Activated CD4-positive, CD25-positive, alpha-beta regulatory T cell (primary cell): ENCODE measurements around the gene KMT5B.
A peak's percentile ranks its signal among the peaks of the same experiment; 100 is the strongest.
"Not testable (repeated sequence)": the region's sequence is repeated elsewhere in the genome, so short reads cannot be mapped to it uniquely, and the experiment has no call there.

Experiments used
- DNase-seq, 4 experiments: peaks; one replicate each; lab custom pipeline; 2025; lab: John Stamatoyannopoulos, UW

The KMT5B gene

DNA sequence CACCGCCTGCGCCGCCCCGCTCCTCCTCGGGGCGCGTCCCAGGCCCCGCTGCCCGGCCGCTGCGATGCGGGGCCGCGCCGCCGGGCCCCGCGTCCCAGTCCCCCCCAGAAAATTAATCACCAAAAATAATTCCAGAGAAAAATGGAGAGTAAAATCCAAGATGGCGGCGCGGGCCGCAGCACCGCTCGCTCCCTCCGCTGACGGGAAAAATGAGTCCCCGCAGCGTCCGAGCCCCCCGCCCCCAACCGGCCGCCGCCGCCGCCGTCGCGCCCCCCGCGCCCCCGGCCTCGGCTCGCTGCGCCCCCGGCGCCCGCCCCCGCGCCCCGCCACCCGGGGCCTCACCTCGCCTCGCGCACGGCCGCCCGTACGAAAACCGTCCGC lies at the start of gene KMT5B:
Gene KMT5B (minus strand): TSS at position 162 of the 381 bp plus-strand sequence. CDS start 23,220 bp downstream, outside the sequence.
- peak; percentile 33 to 58 (median 40) for DNase-seq

DNA sequence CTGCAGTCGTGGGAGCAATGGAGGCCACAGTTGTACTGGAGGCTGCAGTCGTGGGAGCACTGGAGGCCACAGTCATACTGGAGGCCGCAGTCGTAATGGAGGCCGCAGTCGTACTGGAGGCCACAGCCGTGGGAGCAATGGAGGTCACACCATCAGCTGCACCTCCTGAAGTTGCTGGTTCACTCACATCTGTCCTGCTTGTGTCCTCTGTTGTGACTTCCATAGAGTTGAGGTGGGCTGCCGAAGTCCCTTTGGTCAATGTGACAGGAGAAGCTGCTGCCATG lies 49.4 kb upstream of the KMT5B start:
- no peak for DNase-seq

DNA sequence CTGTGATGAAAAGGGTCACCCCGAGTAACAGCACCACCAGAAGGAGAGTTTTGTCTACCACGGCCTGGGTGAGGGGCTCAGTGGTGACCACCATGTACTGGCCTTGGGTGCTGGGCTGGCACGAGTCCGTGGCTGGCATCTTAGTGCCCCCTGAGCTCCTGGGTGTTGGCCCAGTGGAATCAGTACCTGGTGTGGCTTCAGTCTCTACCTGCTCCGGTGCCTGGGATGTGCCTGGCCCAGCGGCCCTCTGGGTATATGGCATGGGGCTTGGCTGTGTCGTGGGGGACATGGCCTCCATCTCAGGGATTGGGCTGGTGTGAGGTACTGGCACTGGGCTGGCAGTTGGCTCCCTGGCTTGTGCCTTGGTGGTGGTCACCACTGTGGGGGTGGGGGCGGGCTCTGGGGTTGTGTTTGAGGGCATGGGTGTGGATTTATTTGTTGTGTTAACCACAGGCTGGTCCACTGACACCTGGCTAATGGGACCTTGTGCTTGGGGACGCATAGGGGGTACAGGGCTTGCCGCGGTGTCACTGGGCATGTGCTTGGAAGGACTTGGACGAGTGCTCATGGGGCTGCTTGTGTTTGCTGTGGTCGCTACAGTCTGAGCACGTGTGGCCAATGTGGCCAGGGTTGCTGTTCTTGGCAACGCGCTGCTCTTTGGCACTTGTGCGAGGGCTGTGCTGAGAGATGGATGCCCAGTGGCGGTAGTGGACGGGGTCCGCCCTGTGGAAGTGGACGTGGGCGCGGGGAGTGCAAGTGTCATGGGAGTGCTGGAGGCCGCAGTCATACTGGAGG lies 48.9 kb upstream of the KMT5B start:
- no peak for DNase-seq

DNA sequence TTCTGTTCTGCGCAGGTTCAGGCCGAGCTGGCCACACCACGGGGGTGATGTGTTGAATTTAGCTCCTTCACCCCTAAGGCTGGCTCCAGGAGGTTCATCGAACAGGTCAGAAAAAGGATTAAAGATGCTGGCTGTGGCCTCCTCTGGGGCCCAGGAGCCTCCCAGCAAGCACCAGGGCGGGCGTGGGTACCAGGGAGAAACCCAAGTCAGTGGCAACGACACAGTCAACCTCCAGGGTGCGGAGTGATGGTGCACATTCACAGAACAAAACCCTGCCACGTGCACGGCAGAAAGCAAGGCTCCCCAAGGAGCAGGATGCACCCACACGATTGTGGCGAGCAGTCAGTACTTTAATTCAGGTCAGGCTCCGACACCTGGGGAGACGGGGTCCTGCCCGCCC lies 47.9 kb upstream of the KMT5B start:
- no peak for DNase-seq

DNA sequence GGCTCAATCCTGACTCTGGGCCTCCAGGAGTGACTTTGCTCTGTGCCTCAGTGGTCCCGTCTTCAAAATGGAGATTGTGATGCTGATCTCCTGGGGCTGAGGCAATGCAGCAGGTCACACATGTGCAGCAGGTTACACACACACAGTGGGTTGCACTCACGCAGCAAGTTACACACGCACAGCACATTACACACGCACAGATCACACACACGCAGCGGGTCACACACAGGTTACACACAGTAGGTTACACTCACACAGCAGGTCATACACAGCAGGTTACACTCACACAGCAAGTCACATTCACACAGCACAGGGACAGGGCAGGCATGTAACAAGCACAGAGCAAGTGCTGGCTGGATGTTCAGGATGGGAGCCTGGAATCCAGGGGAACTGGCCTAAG lies 47.4 kb upstream of the KMT5B start:
- no peak for DNase-seq

DNA sequence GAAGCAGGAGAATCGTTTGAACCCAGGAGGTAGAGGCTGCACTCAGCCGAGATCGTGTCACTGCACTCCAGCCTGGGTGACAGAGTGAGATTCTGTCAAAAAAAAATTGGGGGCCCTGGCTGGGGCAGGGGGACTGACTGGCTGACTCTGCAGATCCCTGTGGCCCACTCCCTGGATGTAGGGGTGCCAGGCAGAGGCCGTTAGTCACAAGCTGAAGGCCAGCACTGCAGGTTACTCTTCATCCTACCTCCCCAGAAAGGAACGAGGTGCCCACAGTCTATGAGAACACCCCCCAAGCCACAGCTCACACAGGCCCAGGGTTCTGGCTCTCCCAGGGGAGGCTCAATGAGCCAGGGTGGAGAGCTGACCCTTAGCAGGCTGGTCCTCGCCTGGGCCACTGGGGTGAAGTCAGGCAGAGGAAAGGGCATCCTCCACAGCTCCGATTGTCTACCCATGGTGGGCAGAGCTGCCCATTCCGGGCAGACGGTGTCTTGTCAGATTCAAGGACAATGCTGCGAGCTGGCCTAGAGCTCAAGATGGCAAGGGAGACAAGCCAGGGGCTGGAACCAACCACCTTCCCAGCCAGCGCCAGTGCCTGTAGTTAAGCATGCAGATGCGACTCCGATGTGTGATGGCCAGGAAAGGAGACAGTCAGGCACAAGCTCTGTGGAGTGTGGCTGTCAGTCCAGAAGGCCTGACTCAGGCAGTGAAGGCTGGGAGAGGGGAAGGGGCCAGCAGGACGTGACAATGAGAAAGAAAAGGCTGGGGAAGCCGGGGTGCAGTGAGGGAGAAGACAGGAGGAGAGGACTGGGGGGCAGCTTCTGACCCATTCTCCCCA lies 46.2 kb upstream of the KMT5B start:
- no peak for DNase-seq

DNA sequence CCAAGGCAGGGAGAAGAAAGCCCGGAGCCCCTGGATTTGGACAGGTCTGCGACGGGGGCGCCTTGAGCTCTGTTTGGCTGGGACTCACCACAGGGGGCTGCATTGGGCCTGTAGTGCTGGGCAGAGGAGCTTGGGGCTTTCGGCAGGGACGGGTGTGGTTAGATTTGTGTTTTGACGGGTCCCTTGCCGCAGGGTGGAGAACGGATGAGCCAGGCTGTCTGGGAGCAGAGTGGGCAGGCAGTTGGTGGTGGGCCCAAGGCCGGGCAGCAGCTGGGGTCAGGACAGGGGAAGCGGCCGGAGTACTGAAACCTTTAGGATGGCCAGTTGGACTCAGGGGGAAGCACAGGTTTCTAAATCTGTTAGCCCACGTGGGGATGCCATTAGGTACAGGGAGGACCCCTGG lies 45.3 kb upstream of the KMT5B start:
- DNase-seq: no peak

DNA sequence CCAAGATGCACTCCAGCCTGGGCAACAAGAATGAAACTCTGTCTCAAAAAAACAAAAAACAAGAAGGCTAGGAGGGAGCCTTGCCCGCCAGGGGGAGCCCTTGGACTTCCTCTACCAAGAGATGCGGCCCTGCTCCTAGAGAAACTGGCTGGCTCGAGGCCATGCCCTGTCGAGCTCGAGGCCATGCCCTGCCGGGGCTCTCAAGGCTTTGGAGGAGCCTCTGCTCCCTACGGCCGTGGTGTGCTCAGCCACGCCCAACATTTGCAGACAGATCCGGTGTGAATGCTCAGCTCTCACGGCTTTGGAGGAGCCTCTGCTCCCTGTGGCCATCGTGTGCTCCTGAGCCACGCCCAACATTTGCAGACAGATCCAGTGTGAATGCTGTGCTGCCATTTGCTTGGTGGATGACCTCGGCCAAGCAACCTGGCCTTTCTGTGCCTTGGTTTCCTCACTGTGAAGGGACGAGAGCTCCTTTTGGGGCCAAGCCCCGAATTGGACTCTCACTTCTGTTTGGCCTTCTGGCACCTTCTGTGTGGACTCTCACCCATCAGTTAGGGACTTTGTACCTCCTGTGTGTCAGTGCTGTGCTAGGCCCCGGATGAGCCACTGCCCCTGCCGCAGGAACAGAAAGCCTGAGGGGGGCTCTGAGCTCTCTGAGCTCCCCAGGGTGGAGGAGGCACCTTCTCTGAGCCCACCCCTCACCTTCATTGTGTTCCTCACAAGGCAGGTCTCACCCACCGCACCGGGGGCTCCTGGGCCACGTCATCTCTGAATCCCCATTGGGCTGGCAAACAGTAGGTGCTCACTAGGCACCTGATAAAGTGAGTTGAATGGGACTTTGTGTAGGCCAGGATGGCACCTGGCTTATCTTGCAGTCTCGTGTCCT lies 44.6 kb upstream of the KMT5B start:
- peak; percentile 83 to 97 (median 92) for DNase-seq

DNA sequence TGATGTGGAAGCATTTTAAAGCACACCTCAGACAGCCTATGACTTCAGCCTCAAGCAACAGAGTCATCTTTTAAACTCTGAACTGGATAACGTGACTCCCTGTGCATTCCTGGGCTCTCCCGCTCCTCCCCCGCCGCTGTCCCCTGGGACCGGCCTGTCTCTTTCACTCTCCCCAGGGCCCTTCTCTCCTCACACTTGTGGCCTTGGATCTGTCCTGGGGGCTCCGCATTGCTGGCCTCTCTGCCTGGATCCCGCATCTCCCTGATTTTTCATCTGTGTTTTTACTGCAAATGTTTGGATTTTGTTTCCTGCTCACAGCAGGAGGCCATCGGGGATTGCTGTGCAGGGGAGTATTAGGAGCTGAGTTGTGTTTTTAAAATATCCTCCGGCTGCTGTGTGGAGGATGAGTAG lies 43.2 kb upstream of the KMT5B start:
- DNase-seq: no peak

DNA sequence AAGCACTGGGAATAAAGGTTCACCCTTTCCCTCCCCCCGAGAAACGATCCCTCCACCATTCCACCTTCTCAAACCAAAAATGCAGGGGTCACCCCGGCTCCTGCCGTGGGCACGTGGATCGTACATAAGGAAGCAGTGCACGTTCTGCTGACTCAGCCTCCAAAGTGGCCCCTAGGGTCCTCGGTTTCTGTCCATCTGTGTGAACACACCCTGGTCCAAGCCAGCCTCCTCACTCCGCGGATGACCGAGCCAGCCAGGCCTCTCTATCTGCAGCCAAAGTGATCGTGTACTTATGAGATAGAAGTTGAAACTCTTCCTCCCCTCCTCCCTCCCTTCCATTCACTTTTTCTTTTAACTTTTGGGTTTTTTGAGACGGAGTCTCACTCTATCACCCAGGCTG lies 42.4 kb upstream of the KMT5B start:
- DNase-seq: no peak

DNA sequence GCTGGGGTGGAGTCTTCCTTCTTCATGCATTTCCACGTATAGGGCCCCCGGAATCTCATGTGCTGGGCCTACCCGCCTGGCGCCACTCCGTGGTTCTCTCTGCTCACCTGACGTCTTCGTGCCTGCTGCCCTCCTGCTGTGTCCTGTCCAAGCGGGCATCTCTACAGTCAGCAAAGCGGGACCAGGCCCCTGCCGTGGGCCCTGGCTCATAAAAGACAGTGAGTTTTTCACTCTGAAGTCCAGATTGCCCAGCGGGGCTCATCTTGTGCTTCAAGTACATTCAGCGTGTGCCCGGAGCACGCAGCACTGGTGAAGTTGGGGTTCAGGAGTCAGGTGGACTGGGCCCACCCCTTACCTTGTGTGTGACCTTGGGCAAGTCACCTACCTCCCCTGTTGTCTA lies 41.3 kb upstream of the KMT5B start:
- no peak for DNase-seq

DNA sequence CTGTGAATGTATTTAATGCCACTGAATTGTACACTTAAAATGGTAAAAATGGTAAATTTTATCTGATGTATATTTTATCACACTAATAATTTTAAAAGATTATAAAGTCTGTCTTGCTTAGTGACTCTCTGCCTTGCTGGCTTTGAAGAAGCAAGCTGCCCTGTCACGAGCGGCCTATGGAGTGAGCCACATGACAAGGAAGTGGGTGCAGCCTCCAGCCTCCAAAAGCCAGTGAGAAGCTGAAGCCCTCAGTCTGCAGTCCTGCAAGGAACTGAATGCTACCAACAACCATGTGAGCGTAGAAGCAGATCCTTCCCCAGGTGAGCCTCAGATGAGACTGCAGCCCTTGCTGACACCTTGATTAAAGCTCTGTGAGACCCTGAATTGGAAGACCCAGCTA lies 38.7 kb upstream of the KMT5B start:
- no peak for DNase-seq

DNA sequence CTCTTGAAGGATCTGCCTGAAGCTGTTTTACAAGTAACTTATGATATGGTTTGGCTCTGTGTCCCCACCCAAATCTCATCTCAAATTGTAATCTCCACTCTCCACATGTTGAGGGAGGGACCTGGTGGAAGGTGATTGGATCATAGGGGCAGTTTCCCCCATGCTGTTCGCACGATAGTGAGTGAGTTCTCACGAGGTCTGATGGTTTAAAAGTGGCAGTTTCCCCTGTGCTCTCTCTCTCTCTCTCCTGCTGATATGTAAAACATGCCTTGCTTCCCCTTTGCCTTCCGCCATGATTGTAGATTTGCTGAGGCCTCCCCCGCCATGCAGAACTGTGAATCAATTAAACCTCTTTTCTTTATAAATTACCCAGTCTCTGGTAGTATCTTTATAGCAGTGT lies 31.8 kb upstream of the KMT5B start:
- not testable (repeated sequence) for DNase-seq

DNA sequence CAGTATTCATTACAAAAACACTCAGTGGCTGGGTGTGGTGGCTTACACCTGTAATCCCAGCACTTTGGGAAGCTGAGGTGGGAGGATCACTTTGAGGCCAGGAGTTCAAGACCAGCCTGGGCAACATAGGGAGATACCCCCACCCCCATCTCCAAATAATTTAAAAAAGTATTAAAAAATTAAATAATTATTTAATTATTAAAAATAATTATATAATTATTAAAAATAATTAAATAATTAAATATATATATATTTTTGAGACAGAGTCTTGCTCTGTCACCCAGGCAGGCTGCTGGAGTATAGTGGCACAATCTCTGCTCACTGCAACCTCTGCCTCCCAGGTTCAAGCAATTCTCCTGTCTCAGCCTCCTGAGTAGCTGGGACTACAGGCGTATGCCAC lies 30.8 kb upstream of the KMT5B start:
- DNase-seq: not testable (repeated sequence)

DNA sequence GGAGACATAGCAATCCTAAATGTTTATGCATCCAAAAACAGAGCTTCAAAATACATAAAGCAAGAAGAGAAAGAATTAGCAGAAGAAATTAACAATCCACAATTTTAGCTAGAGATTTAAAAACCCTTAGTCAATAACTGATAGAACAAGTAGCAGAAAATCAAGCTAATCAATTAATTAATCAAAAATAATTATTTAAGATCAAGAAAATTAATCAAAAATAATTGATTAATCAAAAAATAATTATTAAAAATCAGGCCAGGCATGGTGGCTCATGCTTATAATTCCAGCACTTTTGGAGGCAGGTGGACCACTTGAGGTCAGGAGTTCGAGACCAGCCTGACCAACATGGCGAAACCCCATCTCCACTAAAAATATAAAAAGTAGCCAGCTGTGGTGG lies 29.5 kb upstream of the KMT5B start:
- DNase-seq: no peak

DNA sequence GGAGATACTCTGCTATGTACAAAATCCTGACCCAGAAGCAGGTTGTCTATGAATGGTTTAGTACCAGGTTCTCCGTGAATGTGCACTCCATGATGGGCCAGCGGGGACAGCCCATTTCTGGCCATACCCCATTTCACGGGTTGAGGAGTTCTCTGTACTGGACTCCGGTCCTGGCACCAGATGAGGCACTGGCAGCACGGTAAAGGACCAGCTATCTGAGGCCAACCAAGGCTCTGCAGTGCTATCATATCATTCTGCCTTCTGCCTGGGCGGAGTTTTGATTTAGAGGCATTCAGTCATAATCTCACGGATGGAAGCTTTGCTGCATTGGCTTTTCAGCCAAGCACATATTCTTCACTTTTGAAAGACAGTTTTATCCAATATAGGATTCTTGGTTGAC lies 18.5 kb upstream of the KMT5B start:
- DNase-seq: no peak

DNA sequence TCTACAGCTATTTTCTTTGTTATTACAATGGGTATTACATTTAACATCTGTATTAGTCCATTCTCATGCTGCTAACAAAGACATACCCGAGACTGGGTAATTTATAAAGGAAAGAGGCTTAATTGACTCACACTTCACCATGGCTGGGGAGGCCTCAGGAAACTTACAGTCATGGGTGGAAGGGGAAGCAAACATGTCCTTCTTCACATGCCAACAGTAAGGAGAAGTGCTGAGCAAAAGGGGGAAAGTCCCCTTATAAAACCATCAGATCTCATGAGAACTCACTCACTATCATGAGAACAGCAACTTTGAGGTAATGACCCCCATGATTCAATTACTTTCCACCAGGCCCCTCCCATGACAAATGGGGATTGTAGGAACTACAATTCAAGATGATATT lies 16.5 kb upstream of the KMT5B start:
- no peak for DNase-seq

DNA sequence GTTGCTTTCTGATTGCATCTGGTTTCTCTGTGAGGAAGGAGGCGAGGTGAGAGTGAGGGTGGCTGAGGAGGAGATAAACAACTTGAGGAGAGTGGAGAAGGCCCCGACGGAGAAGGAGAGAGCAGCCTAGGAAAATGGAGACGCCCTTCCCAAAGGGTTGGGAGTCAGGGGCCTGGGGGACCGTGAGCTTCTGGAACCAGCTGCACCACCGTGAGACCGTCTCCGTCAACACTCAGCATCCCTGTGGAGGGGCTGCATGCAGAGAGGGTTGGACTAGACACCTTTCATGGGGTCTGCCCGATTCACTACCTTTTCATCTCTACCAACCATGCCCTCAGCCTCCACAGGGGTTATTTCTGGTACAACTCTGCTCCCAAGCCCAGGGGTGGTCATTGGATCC lies 13.3 kb upstream of the KMT5B start:
- DNase-seq: no peak

DNA sequence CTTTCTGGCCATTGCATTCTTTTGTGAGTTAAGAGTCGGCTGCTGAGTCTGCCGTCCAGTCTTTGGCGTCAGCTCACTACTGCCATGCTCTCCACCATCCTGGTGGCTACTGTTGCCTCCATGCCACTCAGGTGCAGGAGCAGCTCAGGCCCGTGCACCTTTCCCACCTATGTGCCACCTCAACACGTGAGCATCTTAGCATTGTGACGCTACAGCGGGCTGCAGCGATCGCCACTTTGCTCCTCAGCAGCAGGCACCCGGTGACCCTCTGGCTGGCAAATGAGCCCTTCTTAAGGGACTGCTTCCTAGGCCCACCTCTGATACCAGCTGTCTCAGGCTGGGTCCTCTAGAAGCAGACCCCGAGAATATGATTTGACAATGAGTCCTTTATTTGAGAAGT lies 11.5 kb upstream of the KMT5B start:
- DNase-seq: no peak

DNA sequence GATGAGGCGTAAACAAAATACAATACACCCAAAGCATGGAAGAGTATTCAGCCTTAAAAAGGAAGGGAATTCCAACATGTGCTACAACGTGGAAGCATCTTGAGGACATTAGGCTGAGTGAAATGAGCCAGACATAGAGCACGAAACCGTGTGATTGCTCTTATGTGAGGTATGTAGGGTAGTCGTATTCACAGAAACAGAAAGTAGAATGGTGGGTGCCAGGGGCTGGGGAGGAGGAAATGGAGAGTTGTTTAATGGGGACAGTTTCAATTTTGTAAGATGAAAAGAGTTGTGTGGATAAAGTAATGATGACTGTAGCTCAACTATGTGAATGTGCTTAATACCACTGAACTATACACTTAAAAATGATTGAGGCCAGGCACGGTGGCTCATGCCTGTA lies 10.2 kb upstream of the KMT5B start:
- no peak for DNase-seq

DNA sequence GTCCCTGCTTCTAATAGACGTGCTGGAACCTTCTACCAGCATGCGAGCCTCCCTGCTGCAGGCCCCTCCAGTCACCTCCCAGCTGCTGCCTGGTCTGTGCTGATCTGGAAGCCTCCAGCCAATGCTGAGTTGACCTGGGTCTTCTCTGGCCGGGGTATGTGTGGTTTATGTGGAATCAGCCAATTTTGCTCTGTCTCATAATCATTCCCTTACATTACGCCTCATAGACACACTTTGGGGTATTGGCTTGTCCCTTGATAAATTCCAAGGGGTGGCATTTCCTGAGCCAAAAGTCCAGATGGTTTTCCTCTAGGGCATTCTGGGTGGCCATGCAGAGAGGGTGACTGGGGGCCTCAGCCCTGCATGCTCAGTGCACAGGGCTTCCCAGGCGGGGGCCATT lies 8.3 kb upstream of the KMT5B start:
- DNase-seq: no peak

DNA sequence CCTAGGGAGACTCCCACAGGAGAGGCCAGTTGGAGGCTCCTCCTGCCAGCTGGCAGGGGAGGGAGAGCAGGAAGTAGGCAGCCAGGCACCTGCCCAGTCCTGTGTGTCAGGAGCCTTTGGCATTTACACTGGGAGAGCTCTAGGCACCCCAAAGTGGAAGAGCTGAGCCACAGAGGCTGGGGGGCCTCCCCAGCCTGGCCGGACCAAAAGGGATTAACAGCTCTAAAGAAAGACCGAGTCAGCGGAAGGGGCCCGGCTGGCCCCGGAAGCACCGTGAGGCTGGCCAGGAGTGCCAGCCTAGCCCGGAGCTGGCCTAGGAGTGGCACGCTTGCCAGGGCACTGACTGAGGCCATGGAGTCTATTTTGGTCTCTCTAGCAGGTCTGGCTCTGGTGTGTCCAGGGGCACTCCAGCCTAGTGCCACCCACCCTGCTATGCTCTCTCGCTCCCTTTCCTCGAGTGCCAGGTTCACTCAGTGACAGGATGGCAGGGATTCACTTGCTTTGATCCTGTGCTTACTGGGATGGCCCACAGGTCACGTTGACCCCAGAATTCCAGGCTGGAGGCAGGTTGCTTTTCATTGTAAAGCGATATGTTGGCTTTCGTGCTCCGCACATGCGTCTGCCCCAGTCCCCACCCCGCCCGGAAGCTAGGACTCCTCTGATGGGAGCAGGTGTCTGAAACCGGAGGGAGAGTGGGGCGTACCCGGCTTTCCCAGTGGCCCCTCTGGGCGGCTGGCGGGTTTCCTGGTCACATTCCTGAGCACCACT lies 3.3 kb upstream of the KMT5B start:
- DNase-seq: no peak
